ENCODE measurements around the gene EMILIN2.

EMILIN2 gene

DNA sequence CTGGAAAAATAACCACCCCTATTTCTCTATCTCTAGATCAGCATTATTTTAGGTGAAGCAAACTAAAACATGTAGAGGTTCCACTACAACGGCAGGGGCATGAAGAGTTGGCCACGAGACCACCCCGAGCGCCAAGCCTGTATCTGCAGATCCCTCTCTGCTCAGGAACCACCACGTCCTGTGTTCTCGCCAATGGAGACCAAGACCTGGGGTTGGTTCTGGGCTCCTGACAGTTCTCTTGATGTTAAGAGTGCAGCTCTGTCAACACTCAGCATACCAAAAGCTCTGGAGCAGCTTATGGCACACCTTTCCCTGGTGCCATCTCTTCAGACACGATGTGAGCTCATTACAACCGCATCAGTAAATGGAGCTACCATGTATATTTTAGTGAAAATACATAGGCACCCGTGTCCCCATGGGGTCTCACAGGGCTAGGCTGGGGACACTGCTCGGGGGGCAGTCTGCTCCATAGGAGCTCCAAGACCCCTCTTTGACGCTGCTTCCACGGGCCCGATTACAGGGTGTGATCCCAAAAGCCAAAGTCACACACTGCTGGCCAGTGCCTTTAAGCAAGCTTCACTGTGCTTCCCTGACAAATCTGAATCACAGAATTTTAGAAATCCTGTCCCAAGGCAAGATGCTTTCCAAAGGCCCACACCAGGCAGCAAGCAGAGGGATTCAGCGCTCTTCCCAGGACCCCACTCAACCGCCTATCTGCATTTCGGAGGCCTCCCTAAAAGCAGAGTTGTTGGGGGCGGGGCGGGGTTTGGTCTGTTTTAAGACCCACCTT lies 72.2 kb downstream of the EMILIN2 start:
- no peak for DNase-seq

DNA sequence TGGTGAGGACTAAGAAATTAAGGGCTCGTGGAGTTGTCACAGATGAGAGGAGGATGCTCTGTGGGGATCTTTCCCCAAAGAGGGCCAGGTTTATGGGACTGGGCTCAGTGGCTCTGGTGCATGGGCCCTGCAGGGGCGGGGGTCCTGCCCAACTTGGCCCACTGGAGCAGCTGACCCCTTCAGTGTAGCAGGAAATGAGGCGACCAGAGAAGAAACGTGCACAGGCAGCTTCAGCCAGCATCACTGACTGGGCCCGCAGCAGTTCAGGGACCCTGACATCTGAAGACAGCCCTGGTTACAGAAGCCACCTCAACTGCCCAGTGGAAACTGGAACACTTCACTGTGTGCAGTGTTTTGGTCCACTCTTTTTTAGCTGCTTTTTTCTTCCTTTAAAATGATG lies 72.8 kb downstream of the EMILIN2 start:
- DNase-seq, result no peak

DNA sequence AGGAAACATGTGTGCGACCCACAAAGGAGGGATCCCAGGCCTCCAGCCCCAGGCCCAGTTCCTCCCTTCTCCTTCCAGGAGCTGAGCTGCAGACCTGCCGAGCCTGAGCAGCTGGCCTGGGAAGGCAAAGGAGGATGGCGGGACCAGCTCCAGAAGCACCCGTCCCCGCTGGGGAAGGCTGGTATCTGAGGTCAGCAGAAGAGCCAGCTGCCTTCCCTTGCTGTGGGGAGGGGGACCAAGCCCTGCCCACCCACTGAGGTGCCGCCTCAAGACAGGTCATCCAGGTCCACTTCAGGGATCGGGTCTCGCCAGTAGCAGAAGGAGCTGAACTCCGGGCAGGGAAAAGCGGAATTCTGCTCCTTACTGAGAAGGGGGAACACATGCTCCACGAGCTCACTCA lies 73.2 kb downstream of the EMILIN2 start:
- no peak for DNase-seq

- no peak for DNase-seq
Measured at GRCh38 chr18:2920546-2921343, 73.9 kb downstream of the EMILIN2 start.

- no peak for DNase-seq
Measured at GRCh38 chr18:2921778-2922177, 75.0 kb downstream of the EMILIN2 start.

GRCh38 chr18:2923464-2923863 lies 76.7 kb downstream of the EMILIN2 start:
- no peak for DNase-seq

DNA sequence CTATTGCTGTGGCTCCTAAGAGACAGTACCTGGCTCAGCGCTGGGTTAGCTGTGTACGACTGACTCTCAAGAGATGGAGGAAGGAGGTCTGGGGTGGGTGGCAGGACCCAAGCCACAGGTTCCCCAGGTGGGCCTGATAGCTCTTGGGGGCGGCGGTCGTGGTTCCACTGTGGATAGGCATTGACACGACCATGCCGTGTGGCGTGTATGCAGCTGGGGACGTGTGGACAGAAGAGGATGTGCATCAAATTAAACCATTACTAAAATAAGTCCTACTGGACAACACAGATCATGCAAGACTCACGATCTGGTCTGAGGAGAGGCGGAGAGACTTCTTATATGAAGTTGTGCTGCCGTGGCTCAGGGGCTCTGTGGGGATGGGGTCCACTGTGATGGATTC lies 78.1 kb downstream of the EMILIN2 start:
- no peak for DNase-seq

- no peak for DNase-seq
Measured at GRCh38 chr18:2926528-2926927, 79.7 kb downstream of the EMILIN2 start.

DNA sequence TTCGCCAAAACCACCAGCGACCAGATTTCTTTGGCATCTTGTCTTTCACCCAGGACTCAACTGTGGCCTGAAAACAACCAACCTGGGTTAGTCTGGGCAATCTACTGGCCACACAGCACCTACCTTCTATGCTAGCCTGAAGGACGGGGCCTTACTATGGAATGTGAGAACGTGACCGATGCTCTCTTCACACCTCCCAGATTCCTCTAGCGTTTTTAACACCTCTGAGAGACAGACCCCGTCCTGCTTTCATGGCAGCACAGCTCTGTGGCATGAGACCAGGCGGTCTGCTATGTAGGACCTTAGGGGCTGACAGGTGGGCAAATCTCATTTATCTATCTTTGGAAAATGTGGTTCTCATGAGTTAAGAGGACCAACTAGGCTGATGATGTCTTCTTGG lies 80.9 kb downstream of the EMILIN2 start:
- DNase-seq, result no peak

DNA sequence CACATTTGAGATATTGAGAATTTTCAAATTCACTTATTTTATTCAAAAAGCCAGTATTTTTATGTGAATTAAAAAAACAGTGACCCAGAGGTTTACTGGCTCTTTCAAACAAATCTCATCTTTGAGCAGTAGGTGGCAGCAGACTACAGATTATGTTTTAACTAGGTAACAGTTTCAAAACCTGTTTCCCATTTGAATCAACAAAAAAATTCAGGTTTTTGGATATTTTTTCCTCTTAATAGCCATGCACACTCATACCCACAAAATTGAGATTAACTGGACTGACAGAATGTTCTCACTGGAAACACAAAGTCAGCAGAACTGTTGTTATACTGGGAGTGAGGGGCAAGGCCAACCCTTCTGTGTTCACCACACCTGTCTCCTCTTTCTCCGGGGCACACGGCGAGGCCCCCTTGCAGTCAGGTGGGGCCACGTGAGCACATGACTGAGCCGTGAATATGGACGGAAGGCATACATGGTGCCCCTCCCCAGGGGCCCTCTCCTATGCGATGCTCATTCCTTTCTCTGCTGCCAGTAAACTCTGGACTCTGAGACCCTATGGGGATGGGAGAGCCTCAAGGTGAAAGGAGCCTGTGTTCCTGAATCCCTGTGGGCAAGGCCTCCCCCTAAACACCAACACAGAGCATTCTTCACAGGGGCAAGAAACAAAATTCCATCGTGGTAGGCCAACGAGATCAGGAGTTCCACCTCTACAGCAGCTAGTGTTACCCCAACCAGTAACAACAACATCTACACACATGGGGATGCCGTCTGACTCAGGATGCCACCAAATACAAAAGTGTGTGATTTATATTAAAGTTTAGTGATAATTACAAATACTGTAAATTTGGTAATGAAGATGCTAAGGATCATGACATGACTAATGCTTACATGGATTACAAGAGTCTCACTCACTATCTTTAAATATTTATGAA lies 85.7 kb downstream of the EMILIN2 start:
- DNase-seq, result peak; percentile 77

DNA sequence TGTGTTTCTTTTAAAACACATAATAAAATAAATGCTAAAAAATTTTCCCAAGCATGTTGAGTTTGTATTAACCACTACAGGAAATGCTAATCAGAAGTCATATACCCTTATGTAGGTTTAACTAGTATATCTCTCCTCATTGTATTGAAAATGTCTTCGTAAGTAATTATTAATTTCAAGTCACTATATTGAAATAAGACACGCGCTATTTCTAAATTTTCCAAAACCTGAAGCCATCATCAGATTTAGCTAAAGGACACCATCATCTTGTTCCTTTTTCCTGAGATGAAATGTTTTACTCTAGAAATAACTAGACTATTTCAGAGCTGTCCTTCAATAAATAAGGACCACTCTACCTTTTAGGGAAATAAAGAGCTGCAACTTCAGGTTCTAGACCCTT lies 87.2 kb downstream of the EMILIN2 start:
- DNase-seq, result no peak

DNA sequence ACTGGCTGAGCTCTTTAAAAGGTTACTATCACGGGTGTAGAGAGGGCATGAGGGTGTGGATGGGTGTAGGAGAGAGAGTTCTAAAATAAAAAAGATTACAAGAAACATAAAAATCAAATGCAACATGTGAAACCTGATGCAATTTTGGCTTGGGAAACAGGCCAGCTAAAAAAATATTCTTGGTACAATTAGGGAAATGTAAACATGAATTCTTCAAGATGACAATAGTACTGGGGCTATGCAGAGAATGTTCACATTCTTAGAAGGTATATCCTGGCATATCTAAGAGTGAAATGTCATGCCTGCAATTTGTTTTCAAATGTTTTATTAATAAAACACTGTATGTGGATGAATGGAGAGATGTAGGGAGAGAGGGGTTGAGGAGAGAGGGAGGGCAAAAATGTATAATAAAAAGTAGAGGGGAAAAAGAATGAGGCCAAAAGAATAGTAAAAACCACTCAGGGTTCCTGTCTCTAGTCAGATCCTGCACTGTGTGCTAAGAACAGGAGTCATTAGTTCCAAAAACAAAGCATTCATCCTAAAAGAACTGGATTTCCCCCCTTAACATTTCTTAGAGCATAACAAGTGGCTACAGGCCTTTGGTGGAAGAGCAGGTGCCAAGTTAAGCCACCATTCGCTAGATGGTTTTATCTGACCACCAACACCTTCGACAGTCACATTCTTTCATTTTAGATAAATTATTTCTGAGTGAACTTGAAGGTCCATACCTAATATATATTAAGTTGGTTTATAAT lies 88.8 kb downstream of the EMILIN2 start:
- DNase-seq, result no peak

DNA sequence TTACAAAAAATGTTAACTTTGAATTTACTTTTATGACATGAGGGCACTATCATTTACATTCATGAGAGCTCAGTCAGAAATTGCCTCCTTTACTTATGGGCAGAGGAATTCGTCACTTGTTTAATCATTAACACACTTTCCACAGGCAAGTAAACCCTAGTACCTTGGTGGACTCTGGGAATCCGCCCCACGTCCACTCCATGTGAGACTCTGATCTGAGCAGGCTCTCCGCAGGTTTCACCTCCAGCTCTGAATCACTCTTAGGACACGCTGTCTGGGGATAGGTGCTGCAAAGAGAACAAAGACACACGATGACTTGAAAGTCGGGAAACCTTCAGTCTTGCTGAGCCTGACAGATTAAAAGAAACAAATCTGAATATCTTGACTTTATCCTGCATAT lies 92.5 kb downstream of the EMILIN2 start:
- no peak for DNase-seq

GRCh38 chr18:2948038-2948437 lies 101.2 kb downstream of the EMILIN2 start:
- DNase-seq, result no peak

DNA sequence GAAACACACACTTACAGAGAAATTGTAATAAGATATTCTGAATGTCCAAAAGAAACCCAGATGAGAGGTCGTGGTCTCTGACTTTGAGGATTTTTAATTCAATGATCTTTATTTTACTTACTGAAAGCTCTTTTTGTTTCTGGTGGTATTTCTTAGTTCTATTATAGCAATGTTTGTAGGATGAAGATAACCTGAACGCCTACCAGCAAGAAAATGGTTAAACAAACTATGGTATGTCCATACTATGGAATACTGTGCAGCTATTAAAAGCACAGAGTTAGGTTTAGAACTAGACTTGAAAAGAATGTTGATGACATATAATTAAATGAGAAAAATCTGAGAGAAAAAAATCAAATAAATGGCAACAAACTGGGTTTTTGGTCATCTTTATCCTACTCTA lies 105.8 kb downstream of the EMILIN2 start:
- no peak for DNase-seq

- no peak for DNase-seq
Measured at GRCh38 chr18:2953935-2954653, 107.3 kb downstream of the EMILIN2 start.

- no peak for DNase-seq
Measured at GRCh38 chr18:2954869-2955645, 108.3 kb downstream of the EMILIN2 start.

- DNase-seq, result peak; percentile 57
Measured at GRCh38 chr18:2956056-2956455, 109.2 kb downstream of the EMILIN2 start.

DNA sequence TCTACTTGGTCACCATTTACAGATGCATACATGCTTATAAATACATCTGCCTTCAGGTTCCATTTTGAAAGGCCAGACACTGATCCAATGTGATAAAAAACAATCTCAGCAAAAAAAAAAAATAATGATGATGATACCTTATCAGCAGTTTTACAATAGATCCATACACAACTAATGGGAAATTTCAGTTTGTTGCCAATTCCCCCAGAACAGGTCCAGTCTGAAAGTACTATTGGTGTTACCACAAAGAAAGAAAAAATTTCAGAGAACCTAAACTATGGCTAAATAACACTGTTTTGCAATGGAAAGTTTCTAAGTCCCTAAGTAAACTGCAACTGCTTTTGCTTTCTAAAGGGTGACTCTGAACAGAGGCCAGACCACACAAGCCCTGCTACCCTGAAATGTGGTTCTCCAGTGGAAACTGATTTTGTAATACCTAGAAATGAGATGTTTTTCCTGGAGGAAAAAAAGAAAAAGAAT lies 112.1 kb downstream of the EMILIN2 start:
- DNase-seq, result peak; percentile 71

GRCh38 chr18:2959341-2959740 lies 112.5 kb downstream of the EMILIN2 start:
- no peak for DNase-seq
